Heart left ventricle (tissue), 13 donors: Measurements from ENCODE around the gene EBF4.

ENCODE experiments used
- CTCF ChIP-seq, 12 donors: fragments of 200-600 bp; sonication (generic) in 4 of 12; IDR thresholded peaks; one replicate each; pipeline versions ENCODE4 v1.5.0 to v1.8.0; 2018 to 2022; ENCODE audit warnings: antibody characterized with exemption in 12 of 12, mild to moderate bottlenecking in 5 of 12
- POLR2A ChIP-seq, 2 donors: fragments of 450-650 bp; IDR thresholded peaks; one replicate each; pipeline ENCODE4 v1.6.1; 2017; ENCODE audit warnings: antibody characterized with exemption in 2 of 2, mild to moderate bottlenecking in 2 of 2, moderate library complexity in 2 of 2
- donor health status: ischemic (EF 13 %, LVEDD 7.1; RV severe dilation, severe dysfunction).
- donor health status: DM: no; HTN: yes; CAD: no.
- donor health status: DM: no; HTN: no; CAD: no.
- donor health status: ischemic (EF 25% LVEDD 6.9; RV normal size, moderate dysfunction).
- donor health status: ischemic (EF 25% LVEDD 5.7; RV mildly dilated, moderate dysfunction).
- donor health status: ischemic (EF 35%, LVEDD 5.7; RV mildly dilated, moderate dysfunction).
- donor health status: nonischemic (EF 11% LVEDD 7.7; RV severe dilation, severe dysfunction).
- donor health status: DM: yes; HTN: yes; CAD: no.
- donor health status: PGD.
- donor health status: ischemic (EF 29% LVEDD 5.4; RV normal size, mild dysfunction).
- donor health status: nonischemic (EF 23%, LVEDD 6.1; RV moderate dilation, normal function).

DNA sequence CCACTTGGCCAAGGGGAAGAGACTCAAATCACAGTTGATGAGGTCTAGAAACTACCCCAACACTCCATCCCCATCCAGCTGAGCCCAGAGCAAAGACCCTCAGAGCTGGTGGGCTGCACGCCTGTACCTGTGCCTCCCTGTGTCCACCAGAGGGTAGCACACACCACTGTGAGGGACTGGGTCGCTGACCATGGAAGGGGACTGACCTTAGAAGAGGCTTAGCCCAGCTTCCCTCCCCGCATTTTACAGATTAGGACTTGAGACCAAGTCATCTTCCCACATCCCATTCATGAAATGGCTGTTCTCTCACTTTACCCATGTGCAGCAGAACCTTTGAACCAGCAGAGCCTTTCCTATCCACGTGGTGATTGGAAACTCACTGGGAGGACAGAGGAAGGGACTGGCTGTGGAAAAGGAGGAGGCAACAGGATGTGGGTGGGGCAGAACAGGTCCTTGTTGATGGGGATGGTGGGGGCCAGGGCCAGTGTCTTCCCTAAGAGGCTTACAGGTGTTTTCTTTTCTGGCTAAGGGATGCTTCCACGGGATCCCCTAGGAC, 63.6 kb downstream of the EBF4 start:
- no peak for TF ChIP-seq POLR2A (IDR thresholded peaks at IDR 0.05)
- peak; percentile 22 to 55 (median 44) for TF ChIP-seq CTCF (IDR thresholded peaks at IDR 0.05)
